Body of pancreas (tissue), 4 donors: Measurements from ENCODE around the gene PTRHD1.
"Not testable (repeated sequence)": the region's sequence is repeated elsewhere in the genome, so short reads cannot be mapped to it uniquely, and the experiment has no call there.

ENCODE experiments used
- POLR2A ChIP-seq, 3 donors: fragments of 450-650 bp; IDR thresholded peaks; one replicate each; pipeline ENCODE4 v1.6.1; 2016; ENCODE audit warnings: antibody characterized with exemption in 3 of 3, mild to moderate bottlenecking in 2 of 3
- TF ChIP-seq, protein P1 (sequence below), 7 experiments: fragments of 450-650 bp in 4 of 7; fragments of 200-600 bp in 3 of 7; sonication (generic) in 3 of 7; IDR thresholded peaks; one replicate each; pipeline ENCODE4 v1.5.1; 2016 to 2019; ENCODE audit warnings: antibody characterized with exemption in 7 of 7

GRCh38 chr2:24805811-24806660 lies 12.8 kb upstream of the PTRHD1 start:
- TF ChIP-seq, protein P1, sequence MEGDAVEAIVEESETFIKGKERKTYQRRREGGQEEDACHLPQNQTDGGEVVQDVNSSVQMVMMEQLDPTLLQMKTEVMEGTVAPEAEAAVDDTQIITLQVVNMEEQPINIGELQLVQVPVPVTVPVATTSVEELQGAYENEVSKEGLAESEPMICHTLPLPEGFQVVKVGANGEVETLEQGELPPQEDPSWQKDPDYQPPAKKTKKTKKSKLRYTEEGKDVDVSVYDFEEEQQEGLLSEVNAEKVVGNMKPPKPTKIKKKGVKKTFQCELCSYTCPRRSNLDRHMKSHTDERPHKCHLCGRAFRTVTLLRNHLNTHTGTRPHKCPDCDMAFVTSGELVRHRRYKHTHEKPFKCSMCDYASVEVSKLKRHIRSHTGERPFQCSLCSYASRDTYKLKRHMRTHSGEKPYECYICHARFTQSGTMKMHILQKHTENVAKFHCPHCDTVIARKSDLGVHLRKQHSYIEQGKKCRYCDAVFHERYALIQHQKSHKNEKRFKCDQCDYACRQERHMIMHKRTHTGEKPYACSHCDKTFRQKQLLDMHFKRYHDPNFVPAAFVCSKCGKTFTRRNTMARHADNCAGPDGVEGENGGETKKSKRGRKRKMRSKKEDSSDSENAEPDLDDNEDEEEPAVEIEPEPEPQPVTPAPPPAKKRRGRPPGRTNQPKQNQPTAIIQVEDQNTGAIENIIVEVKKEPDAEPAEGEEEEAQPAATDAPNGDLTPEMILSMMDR (IDR thresholded peaks at IDR 0.05) = not testable (repeated sequence)
- TF ChIP-seq POLR2A (IDR thresholded peaks at IDR 0.05) = not testable (repeated sequence)
